GM23338 (cell line): ENCODE results near the gene CHSY1. TPM values are rescaled to one million over a fixed set of nuclear protein-coding genes. Genes with fewer than 3 reads are reported as not detected.

Source experiments
- ATAC-seq: fragments of 200-7000 bp; cut with Tn5 transposase; 3 replicates; pipeline ENCODE4 v1.9.1; 2020
- DNase-seq: peaks from one replicate; pipeline ENCODE4 v3.0.0-alpha.2; 2015; ENCODE audit warnings: low spot score
- H2AFZ ChIP-seq: fragments of 200-600 bp; sonication (generic); 2 replicates; pipeline ENCODE4 v1.8.0; 2016; ENCODE audit warnings: antibody characterized with exemption, mild to moderate bottlenecking, moderate library complexity
- H3F3A ChIP-seq: fragments of 200-600 bp; sonication (generic); replicated peaks from 2 replicates; pipeline ENCODE4 v1.8.0; 2017; ENCODE audit warnings: antibody characterized with exemption, mixed run types, low read depth
- H3K27ac ChIP-seq: fragments of 200-600 bp; sonication (generic); 2 replicates; pipeline ENCODE4 v1.6.1; 2016; ENCODE audit warnings: low read depth
- H3K27me3 ChIP-seq: fragments of 200-600 bp; sonication (generic); 2 replicates; pipeline ENCODE4 v1.8.0; 2016; ENCODE audit warnings: mild to moderate bottlenecking, mixed run types, moderate library complexity; ENCODE audit not compliant: insufficient read depth
- H3K36me3 ChIP-seq: fragments of 200-600 bp; sonication (generic); 2 replicates; pipeline ENCODE4 v1.8.0; 2016; ENCODE audit warnings: mild to moderate bottlenecking; ENCODE audit not compliant: insufficient read depth
- H3K4me1 ChIP-seq: fragments of 200-600 bp; sonication (generic); 2 replicates; pipeline ENCODE4 v1.8.0; 2016; ENCODE audit warnings: mild to moderate bottlenecking, moderate library complexity; ENCODE audit not compliant: insufficient read depth
- H3K4me2 ChIP-seq: fragments of 200-600 bp; sonication (generic); 2 replicates; pipeline ENCODE4 v1.7.1; 2017; ENCODE audit warnings: mixed run types
- H3K4me3 ChIP-seq: fragments of 200-600 bp; sonication (generic); 2 replicates; pipeline ENCODE4 v1.6.1; 2016; ENCODE audit warnings: mixed run types
- H3K79me2 ChIP-seq: fragments of 200-600 bp; sonication (generic); replicated peaks from 2 replicates; pipeline ENCODE4 v1.8.0; 2017; ENCODE audit warnings: mild to moderate bottlenecking; ENCODE audit not compliant: insufficient read depth
- H3K9me2 ChIP-seq: fragments of 200-600 bp; sonication (generic); 2 replicates; pipeline ENCODE4 v1.8.0; 2017; ENCODE audit not compliant: insufficient read depth
- H4K20me1 ChIP-seq: fragments of 200-600 bp; sonication (generic); replicated peaks from 2 replicates; pipeline ENCODE4 v1.8.0; 2017; ENCODE audit warnings: mild to moderate bottlenecking; ENCODE audit not compliant: insufficient read depth
- H3K27ac Mint-ChIP-seq: 2 replicates; pipeline ENCODE4 v1.8.0; 2020; ENCODE audit warnings: inconsistent platforms, mild to moderate bottlenecking, moderate library complexity, mixed read lengths
- H3K27me3 Mint-ChIP-seq: 3 replicates; pipeline ENCODE4 v1.8.0; 2022; ENCODE audit warnings: low read depth, mild to moderate bottlenecking, moderate library complexity, mixed read lengths, inconsistent platforms; ENCODE audit not compliant: insufficient read depth, poor library complexity
- H3K36me3 Mint-ChIP-seq: 3 replicates; pipeline ENCODE4 v1.8.0; 2021; ENCODE audit warnings: low read depth, mild to moderate bottlenecking, inconsistent platforms, moderate library complexity, mixed read lengths
- H3K4me1 Mint-ChIP-seq: 3 replicates; pipeline ENCODE4 v1.8.0; 2020; ENCODE audit warnings: mild to moderate bottlenecking, inconsistent platforms, mixed read lengths
- H3K4me3 Mint-ChIP-seq: 3 replicates; pipeline ENCODE4 v1.8.0; 2021; ENCODE audit warnings: moderate library complexity, mild to moderate bottlenecking, inconsistent platforms, mixed read lengths
- H3K9me3 Mint-ChIP-seq: 3 replicates; pipeline ENCODE4 v1.8.0; 2020; ENCODE audit warnings: moderate library complexity, mild to moderate bottlenecking, inconsistent platforms, mixed read lengths
- CREB1 ChIP-seq: fragments of 250-450 bp; sonication (Bioruptor Pico); IDR thresholded peaks from 2 replicates; pipeline ENCODE4 v1.5.0; 2020; ENCODE audit warnings: low read depth, mild to moderate bottlenecking, moderate library complexity
- CTCF ChIP-seq, 2 experiments: fragments of 200-600 bp in 1 of 2; sonication (generic) in 1 of 2; conservative IDR thresholded peaks; 2 replicates each; pipeline versions ENCODE4 v1.5.1 to v1.6.1; 2016 to 2017; ENCODE audit warnings: antibody characterized with exemption in 2 of 2, low read depth in 2 of 2, mild to moderate bottlenecking in 2 of 2, moderate library complexity in 1 of 2
- ETS1 ChIP-seq: IDR thresholded peaks from 2 replicates; pipeline ENCODE4 v1.6.1; 2016; ENCODE audit warnings: antibody characterized with exemption
- EZH2 ChIP-seq: fragments of 200-600 bp; sonication (generic); IDR thresholded peaks from one replicate; pipeline ENCODE4 v1.8.0; 2017; ENCODE audit warnings: antibody characterized with exemption, mild to moderate bottlenecking, low read depth; ENCODE audit not compliant: unreplicated experiment
- EZH2phosphoT487 ChIP-seq: fragments of 200-600 bp; sonication (generic); IDR thresholded peaks from one replicate; pipeline ENCODE4 v1.8.1; 2018; ENCODE audit warnings: antibody characterized with exemption; ENCODE audit not compliant: unreplicated experiment
- JUNB ChIP-seq: IDR thresholded peaks from one replicate; pipeline ENCODE4 v1.6.1; 2016; ENCODE audit warnings: antibody characterized with exemption; ENCODE audit not compliant: unreplicated experiment
- NANOG ChIP-seq: IDR thresholded peaks from 2 replicates; pipeline ENCODE4 v1.6.1; 2016; ENCODE audit warnings: antibody characterized with exemption, borderline replicate concordance
- POLR2AphosphoS5 ChIP-seq: IDR thresholded peaks from 2 replicates; pipeline ENCODE4 v1.6.1; 2016; ENCODE audit warnings: antibody characterized with exemption, low read depth
- REST ChIP-seq: IDR thresholded peaks from one replicate; pipeline ENCODE4 v1.6.1; 2018; ENCODE audit warnings: antibody characterized with exemption; ENCODE audit not compliant: unreplicated experiment
- STAT1 ChIP-seq: IDR thresholded peaks from one replicate; pipeline ENCODE4 v1.6.1; 2016; ENCODE audit warnings: antibody characterized with exemption; ENCODE audit not compliant: unreplicated experiment
- ZNF114 ChIP-seq: fragments of 250-450 bp; sonication (Bioruptor Pico); IDR thresholded peaks from 2 replicates; pipeline ENCODE4 v1.5.0; 2020; ENCODE audit warnings: mild to moderate bottlenecking, moderate library complexity
- ZNF331 ChIP-seq: fragments of 250-450 bp; sonication (Bioruptor Pico); IDR thresholded peaks from 2 replicates; pipeline ENCODE4 v1.5.0; 2020; ENCODE audit warnings: low read depth, mild to moderate bottlenecking, moderate library complexity
- ZNF462 ChIP-seq: fragments of 250-450 bp; sonication (Bioruptor Pico); IDR thresholded peaks from 2 replicates; pipeline ENCODE4 v1.5.0; 2020; ENCODE audit warnings: mild to moderate bottlenecking, moderate library complexity
- polyA plus RNA-seq: library from polyadenylated mRNA; unstranded; fragments of >200 nt; fragmentation: Nextera tagmentation; extraction: Ambion mirVana; gene quantifications from 2 replicates; pipeline ENCODE4 v1.2.1, GENCODE V29; 2016
- total RNA-seq: library from RNA; depleted of rRNA; stranded (reverse); fragments of >200 nt; shearing (Covaris generic); gene quantifications from 2 replicates; pipeline ENCODE4 v1.2.3, GENCODE V29; 2014

Gene CHSY1
- total and polyA plus RNA-seq, 2 experiments from 2014 or later = 9.8 to 47.7 TPM

DNA sequence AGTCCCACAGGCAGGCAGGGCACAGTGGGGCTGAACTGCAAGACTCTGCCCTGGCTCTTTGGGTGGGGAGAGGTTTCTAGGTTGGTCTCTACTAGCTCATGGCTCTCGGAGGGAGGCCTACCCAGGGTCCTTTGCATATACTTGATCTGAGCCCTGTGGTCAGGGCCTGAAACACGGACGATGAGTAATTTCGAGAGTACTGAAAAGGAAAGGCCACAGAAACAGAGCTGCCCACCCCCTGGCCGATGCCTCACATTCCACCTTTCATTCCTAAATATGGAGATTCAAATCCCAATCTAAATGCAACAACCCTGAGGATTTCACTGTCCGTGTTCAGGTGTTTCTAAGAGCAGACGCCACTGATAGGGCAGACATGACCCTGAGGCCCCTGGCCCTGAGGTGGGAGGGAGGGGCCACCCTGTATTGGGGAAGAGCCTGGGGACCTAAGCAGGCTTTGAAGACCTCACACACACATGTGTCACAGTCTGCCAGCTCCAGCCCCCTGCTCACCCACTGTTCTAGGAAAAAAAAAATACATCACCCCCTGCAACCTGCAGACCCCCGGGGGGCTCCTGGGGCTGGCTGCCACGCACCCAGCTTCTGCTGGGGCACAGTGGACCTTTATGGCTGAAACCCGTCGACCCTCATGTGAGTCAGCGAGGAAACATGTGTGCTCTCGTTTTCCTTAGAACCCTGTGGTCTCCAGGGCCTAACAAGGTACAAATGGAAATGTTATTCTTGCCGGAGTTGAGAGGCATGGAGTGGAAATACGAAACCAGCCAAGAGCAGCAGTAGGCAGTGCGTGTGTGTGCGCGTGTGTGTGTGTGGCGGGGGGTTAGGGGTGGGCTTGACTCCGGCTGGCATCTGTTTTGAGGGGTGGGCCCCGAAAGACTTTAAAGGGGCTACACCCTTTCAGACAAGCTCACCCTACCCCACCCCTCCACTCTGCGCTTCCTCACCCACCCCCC, 112.7 kb downstream of the CHSY1 start:
- ATAC-seq = no peak; the same call in 2 of the 3 replicates
- no peaks in the 10 kb centered on the region for H3K27me3 ChIP-seq
- H3F3A ChIP-seq = no peaks in the 10 kb centered on the region
- no peaks in the 10 kb centered on the region for H3K79me2 ChIP-seq
- Mint-ChIP-seq H3K27me3 (peaks cover 10% of the 10 kb centered on the region), H3K27ac (no peak overlapping the region), H3K36me3 (no peaks in the 10 kb centered on the region), H3K4me3 (no peak overlapping the region), H3K9me3 (peaks cover 5% of the 10 kb centered on the region; the same call in 1 of the 3 replicates), H3K4me1 (peaks cover 21% of the 10 kb centered on the region)
- TF ChIP-seq ZNF462 (CRISPR knock-in tag) (no peak), JUNB (no peak), CREB1 (no peak), ZNF331 (CRISPR knock-in tag) (no peak), EZH2phosphoT487 (no peak), REST (no peak), CTCF (conservative IDR thresholded peaks at IDR 0.05; ENCODE audit: low read depth in 2 of 2) (no peak), ETS1 (no peak), NANOG (no peak), STAT1 (no peak), EZH2 (no peak), ZNF114 (CRISPR knock-in tag) (no peak), POLR2AphosphoS5 (no peak)
- no peaks in the 10 kb centered on the region for H3K4me1 ChIP-seq
- H3K4me2 ChIP-seq = no peak overlapping the region
- H2AFZ ChIP-seq = no peak overlapping the region
- no peak for DNase-seq
- H3K27ac ChIP-seq = no peak overlapping the region
- 0 out of 2 replicates have a peak, but pooled peaks cover 3% of the 10 kb centered on the region for H3K9me2 ChIP-seq
- no peak overlapping the region for H3K4me3 ChIP-seq
- no peaks in the 10 kb centered on the region for H3K36me3 ChIP-seq
- no peaks in the 10 kb centered on the region; the same call in 1 of the 2 replicates for H4K20me1 ChIP-seq
